ENCODE data around the gene NUTF2. TPM values are rescaled to one million over a fixed set of nuclear protein-coding genes. Genes with fewer than 3 reads are reported as not detected.

NUTF2 gene
- total and polyA plus RNA-seq, 2 of the 8 experiments (the other 6 are each of a cell fraction or from before 2014, with no cell fraction given): 219 to 377 TPM

GRCh38 chr16:67915831-67916723 is 69.3 kb downstream of the NUTF2 start (continued):
- TF ChIP-seq CTCF (IDR thresholded peaks at IDR 0.05; ENCODE audit: control extremely low read depth in 1 of 3, insufficient read depth in 1 of 3, low read depth in 1 of 3, low read length in 3 of 3) (no peak), RXRA (IDR thresholded peaks at IDR 0.05; ENCODE audit: insufficient read depth, low read depth, low read length) (no peak), CREB1 (IDR thresholded peaks at IDR 0.05) (no peak), FOSL1 (IDR thresholded peaks at IDR 0.05; ENCODE audit: insufficient read depth, low read depth, low read length) (no peak), CTBP2 (IDR thresholded peaks at IDR 0.05; ENCODE audit: borderline replicate concordance, insufficient read depth, insufficient read length, low read length) (no peak), TAF1 (IDR thresholded peaks at IDR 0.05; ENCODE audit: low read depth, low read length) (no peak), TEAD4 (IDR thresholded peaks at IDR 0.05; ENCODE audit: low read depth, low read length) (no peak), ASH2L (IDR thresholded peaks at IDR 0.05; ENCODE audit: low read length) (no peak), SIN3A (conservative IDR thresholded peaks at IDR 0.05 in 1 of 2, IDR thresholded peaks at IDR 0.05 in 1 of 2; ENCODE audit: low read depth in 1 of 2, low read length in 2 of 2) (no peak), RNF2 (IDR thresholded peaks at IDR 0.05; ENCODE audit: borderline replicate concordance, low read depth, low read length, missing control alignments, poor library complexity, severe bottlenecking) (no peak), JUND (IDR thresholded peaks at IDR 0.05; ENCODE audit: low read length) (no peak), BCL11A (IDR thresholded peaks at IDR 0.05; ENCODE audit: low read depth in 2 of 2, low read length in 2 of 2) (no peak), MAFK (IDR thresholded peaks at IDR 0.05; ENCODE audit: low read depth, low read length) (no peak), RAD21 (IDR thresholded peaks at IDR 0.05 in 1 of 2, conservative IDR thresholded peaks at IDR 0.05 in 1 of 2; ENCODE audit: low read depth in 2 of 2, low read length in 2 of 2) (no peak)
